ENCODE measurements around the gene UMPS. TPM values are rescaled to one million over a fixed set of nuclear protein-coding genes. Genes with fewer than 3 reads are reported as not detected.

UMPS gene
- total RNA-seq = 10 to 100 TPM; 33.4 to 50.1 TPM

DNA sequence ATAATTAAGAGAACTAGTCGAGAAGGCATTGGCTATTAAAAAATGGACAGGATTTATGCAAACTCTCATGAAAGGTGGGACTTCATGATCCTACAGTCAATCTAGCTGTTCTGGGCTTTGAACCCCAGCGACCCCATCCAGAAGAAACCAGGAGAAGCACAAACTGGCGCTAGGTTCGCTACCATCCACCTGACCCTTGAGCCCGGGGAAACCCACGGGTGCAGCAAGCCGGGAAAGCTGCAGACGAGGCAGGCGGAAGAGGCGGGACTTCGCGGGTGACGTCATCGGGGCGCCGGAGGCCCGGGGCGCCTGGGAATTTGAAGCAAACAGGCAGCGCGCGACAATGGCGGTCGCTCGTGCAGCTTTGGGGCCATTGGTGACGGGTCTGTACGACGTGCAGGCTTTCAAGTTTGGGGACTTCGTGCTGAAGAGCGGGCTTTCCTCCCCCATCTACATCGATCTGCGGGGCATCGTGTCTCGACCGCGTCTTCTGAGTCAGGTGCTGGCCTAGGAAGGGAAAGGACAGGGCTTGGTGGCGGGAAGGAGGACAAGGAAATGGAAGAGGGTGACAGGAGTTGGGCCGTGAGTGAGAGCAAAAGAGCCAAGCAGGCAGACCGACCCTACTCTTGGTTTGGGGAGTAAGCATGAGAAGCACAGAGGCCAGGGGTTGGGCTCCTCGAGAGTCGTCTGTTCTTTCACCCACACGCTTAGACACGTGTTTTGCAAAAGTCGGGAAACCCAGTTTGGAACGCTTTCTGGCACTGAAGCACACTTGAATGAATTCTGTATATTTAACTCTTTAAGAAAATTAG, at the start of gene UMPS:
Gene UMPS, plus strand, starts transcription at position 324 of the 812 bp plus-strand sequence. Its CDS starts 20 bp downstream, at position 344.
- H3K27ac Mint-ChIP-seq = peak within 1 kb of the TSS; percentile 100
- DNase-seq = peak; percentile 95
- H3K9me3 Mint-ChIP-seq (ENCODE audit: low read depth) = no peaks in the 10 kb centered on the region
- H3K4me1 Mint-ChIP-seq = peaks cover 39% of the 10 kb centered on the region
- H3K36me3 Mint-ChIP-seq = peaks cover 11% of the 10 kb centered on the region
- H3K4me3 Mint-ChIP-seq = peak within 1 kb of the TSS; percentile 100
- H3K27me3 Mint-ChIP-seq = peaks cover 17% of the 10 kb centered on the region
- ATAC-seq = peak; percentile 100
- CTCF ChIA-PET = interaction anchor here (1.6 kb wide), 1 partner anchor 171 kb away, joined by 3 read pairs; no protein-coding TSS in a partner anchor

DNA sequence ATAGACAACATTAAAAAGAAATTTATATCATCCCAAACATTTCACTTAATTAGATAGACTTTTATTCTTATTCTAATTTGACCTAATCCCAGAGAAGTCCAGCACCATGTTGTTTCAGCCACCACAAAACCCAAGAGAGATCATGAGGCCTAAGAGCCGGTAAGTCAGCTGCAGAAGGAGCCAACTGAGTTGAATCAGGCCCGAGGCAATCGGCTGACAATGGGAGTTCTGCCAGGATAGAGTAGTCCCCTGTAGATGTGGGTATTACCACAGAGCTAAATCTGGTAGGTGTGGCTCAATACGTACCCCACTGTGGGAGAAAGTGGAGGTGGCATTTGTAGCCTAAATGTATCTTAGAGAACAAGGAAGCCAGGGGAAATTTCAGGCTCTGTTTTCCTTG, 49.7 kb upstream of the UMPS start:
- Mint-ChIP-seq H3K4me3 (no peak overlapping the region), H3K9me3 (ENCODE audit: low read depth) (no peaks in the 10 kb centered on the region), H3K4me1 (no peaks in the 10 kb centered on the region), H3K27me3 (peaks cover 22% of the 10 kb centered on the region), H3K27ac (no peak overlapping the region), H3K36me3 (no peaks in the 10 kb centered on the region)
- CTCF ChIA-PET = interaction anchor here (13.4 kb wide), 1 partner anchor 117 kb away, joined by 178 read pairs; no protein-coding TSS in a partner anchor
- DNase-seq (no peak), ATAC-seq (no peak)

DNA sequence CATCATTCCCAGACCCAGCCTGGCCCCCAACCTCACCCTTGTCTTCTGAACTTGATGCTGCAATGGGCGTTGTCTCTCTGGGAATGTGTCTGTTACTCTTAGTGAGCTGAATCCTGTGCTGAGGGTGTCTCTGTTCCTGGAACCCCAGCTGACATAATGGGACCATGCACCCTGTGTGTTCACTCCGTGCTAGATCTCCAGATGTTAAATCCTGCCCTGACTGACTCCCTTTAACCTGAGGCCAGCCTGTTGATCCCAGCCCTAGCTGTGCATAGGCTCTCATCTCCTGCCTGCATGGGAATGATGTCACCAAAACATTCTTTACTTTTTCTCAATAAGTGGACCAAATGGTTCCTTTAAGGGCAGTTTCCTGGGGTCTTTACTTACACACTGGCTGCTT, 48.0 kb upstream of the UMPS start:
- Mint-ChIP-seq H3K36me3 (no peaks in the 10 kb centered on the region), H3K27me3 (peaks cover 31% of the 10 kb centered on the region), H3K4me3 (no peak overlapping the region), H3K4me1 (no peaks in the 10 kb centered on the region), H3K9me3 (ENCODE audit: low read depth) (no peaks in the 10 kb centered on the region), H3K27ac (no peak overlapping the region)
- CTCF ChIA-PET = interaction anchor here (13.4 kb wide), 1 partner anchor 119 kb away, joined by 178 read pairs; no protein-coding TSS in a partner anchor
- DNase-seq (no peak), ATAC-seq (no peak)

DNA sequence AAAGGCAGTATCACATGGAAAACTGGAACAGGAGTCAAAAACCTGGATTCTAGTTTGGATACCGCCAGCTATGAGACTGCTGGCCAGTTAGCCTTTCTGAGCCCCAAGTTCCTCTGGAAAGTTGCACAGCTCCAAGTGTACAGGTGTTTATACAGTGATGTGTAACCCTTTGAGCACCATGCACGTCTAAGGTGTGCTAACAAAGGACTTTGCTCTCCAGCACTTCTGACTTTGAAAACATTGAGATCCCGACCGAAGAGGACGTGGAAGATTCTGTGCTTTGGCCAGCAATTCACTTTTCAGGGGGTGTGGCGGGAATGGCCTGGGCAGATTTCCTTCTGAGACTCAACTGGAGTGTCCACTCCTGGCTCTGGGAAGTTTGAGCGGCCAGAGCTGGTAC, 45.8 kb upstream of the UMPS start:
- DNase-seq (no peak), ATAC-seq (no peak)
- no peaks in the 10 kb centered on the region for H3K36me3 Mint-ChIP-seq
- H3K27me3 Mint-ChIP-seq = peaks cover 43% of the 10 kb centered on the region
- H3K9me3 Mint-ChIP-seq (ENCODE audit: low read depth) = no peaks in the 10 kb centered on the region
- no peak overlapping the region for H3K4me3 Mint-ChIP-seq
- H3K4me1 Mint-ChIP-seq = peaks cover 3% of the 10 kb centered on the region
- no peak overlapping the region for H3K27ac Mint-ChIP-seq
- CTCF ChIA-PET = interaction anchor here (13.4 kb wide), 1 partner anchor 121 kb away, joined by 178 read pairs; no protein-coding TSS in a partner anchor

DNA sequence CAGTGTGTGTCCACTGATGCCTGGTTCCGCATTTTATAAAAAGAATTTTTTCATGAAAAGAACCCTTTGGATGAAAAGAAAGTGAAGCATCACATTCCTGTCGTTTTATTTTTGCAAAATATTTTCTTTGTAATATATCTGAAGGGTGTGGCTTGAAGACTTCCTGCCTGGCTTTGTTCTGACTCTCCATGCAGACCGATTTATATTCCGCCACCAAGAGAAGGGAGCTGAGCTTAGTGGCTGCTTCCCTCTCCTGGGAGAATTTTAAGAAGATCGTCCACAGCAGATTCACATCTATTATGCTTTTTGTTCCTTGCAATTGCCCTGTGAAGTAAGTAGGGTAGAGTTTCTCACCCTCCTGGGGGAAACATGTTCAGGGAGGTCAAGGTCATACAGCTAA, 45.2 kb upstream of the UMPS start:
- H3K4me1 Mint-ChIP-seq = peaks cover 3% of the 10 kb centered on the region
- ATAC-seq = no peak
- no peak for DNase-seq
- no peaks in the 10 kb centered on the region for H3K9me3 Mint-ChIP-seq (ENCODE audit: low read depth)
- CTCF ChIA-PET = interaction anchor here (13.4 kb wide), 1 partner anchor 122 kb away, joined by 178 read pairs; no protein-coding TSS in a partner anchor
- H3K4me3 Mint-ChIP-seq = no peak overlapping the region
- no peak overlapping the region for H3K27ac Mint-ChIP-seq
- peaks cover 48% of the 10 kb centered on the region for H3K27me3 Mint-ChIP-seq
- H3K36me3 Mint-ChIP-seq = no peaks in the 10 kb centered on the region

DNA sequence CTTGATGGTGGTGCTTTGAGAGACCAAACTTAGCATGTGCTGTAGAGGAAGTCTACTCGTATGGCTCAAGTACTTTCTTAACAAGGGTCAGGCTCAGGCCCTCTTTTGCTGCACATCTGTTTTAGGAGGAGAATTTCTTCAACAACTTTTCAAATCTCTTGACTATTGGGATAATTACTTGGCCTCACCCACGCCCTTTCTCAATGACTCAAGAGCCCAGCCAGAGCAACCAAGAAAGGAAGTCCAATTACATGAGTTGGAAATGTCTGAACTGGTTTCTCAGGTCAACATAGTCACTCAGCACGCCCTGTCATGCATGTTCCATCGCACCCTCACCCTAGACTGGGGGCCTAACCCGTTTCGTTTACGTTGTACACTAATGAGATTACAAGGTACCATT, 44.8 kb upstream of the UMPS start:
- DNase-seq (no peak), ATAC-seq (no peak)
- Mint-ChIP-seq H3K9me3 (ENCODE audit: low read depth) (no peaks in the 10 kb centered on the region), H3K36me3 (no peaks in the 10 kb centered on the region), H3K4me3 (no peak overlapping the region), H3K4me1 (peaks cover 3% of the 10 kb centered on the region), H3K27ac (no peak overlapping the region), H3K27me3 (peaks cover 48% of the 10 kb centered on the region)
- CTCF ChIA-PET = interaction anchor here (13.4 kb wide), 1 partner anchor 122 kb away, joined by 178 read pairs; no protein-coding TSS in a partner anchor

DNA sequence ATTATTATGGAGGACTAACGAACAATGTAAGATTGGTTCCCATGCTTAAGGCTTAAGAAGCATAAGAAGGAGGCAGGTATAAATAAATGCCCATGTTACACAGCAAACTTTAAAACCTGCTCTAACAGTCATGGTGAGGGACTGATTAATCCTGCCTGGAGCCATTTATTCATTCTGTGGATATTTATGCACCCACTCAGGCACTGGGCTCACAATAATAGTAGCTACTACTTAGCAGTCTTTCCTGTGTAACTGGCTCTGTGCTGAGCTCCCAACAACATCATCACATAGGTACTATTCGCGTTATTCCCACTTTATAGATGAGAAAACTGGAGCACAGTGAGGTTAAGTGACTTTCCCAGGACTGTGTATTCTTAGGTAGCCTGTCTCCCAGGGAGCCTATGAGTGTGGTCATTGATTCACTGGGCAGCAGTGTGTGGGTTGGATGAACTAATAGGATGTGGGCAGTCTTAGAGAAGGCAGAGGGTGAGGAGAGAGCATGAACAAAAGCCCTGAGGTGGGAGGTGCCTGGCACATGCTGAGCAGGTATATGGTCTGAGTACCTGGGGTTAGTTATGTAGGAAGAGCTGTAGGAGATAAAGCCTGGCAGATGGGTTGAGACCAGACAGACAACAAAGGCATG, 44.1 kb upstream of the UMPS start:
- no peak overlapping the region for H3K27ac Mint-ChIP-seq
- CTCF ChIA-PET = interaction anchor here (1.4 to 13.4 kb wide), 2 partner anchors 123 to 135 kb away, joined by 3 to 178 read pairs; no protein-coding TSS in a partner anchor
- peaks cover 3% of the 10 kb centered on the region for H3K4me1 Mint-ChIP-seq
- ATAC-seq (no peak), DNase-seq (no peak)
- peaks cover 48% of the 10 kb centered on the region for H3K27me3 Mint-ChIP-seq
- H3K9me3 Mint-ChIP-seq (ENCODE audit: low read depth) = no peaks in the 10 kb centered on the region
- no peaks in the 10 kb centered on the region for H3K36me3 Mint-ChIP-seq
- no peak overlapping the region for H3K4me3 Mint-ChIP-seq

DNA sequence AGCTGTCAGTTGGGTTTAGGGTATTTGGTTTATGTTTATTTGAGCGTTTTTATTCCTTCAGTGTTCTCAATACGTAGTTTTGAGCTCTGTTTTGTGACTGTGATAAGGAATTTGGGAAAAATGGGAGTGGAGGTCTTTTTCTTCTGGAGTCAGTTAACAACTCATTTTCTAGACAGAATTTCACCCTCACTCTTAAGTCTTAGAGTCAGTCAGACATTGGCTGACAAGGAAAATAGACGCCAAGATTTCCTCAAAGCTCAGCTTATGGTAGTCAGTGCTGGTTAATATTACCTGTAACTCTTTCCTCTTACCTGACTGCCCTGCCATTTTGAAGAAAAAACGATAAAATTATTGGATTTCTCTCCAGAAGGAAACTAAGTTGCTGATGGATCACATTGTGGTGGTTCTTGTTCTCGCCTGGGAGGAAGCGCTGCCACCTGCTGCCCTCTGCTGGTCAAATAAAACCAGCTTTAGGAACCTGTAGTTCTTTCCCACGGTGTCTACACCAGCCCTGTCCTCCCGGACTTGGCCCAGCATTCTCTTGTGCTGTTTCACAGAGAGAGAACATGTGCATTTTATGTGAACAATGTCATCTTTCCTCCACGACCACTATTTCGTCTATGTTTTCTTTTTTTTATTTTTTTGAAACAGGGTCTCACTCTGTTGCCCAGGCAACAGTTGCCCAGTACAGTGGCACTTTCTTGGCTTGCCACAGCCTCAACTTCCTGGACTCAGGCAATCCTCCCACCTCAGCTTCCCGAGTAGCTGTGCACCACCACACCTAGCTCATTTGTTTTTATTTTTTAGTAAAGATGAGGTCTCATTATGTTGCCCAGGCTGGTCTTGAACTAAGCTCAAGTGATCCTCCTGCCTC, 41.4 kb upstream of the UMPS start:
- H3K27ac Mint-ChIP-seq = no peak overlapping the region
- ATAC-seq = peak; percentile 82
- CTCF ChIA-PET = interaction anchor here (0.6 to 13.4 kb wide), 25 partner anchors 10 to 213 kb away, joined by 3 to 178 read pairs (median 4); no protein-coding TSS in a partner anchor
- DNase-seq = peak; percentile 81
- H3K27me3 Mint-ChIP-seq = peaks cover 47% of the 10 kb centered on the region
- peaks cover 3% of the 10 kb centered on the region for H3K4me1 Mint-ChIP-seq
- no peak overlapping the region for H3K4me3 Mint-ChIP-seq
- H3K9me3 Mint-ChIP-seq (ENCODE audit: low read depth) = no peaks in the 10 kb centered on the region
- H3K36me3 Mint-ChIP-seq = no peaks in the 10 kb centered on the region

DNA sequence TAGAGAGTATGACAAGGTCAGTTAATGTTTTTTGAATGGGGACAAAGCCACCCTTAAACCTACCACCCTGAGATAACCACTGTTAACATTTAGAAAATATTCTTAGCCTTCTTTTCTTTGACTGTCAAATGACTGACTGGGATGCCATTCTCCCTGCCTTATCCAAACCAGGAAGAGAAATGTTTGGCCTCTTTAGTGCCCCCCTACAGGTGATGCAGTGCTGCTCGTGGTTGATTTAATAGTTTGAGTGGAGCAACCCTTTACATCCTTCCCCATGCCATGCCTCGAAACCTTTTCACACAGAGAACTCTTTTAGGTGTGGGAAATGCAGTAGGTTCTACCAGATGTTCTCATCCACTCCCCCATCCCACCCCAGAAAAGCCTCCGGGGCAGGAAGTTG, 38.7 kb upstream of the UMPS start:
- H3K36me3 Mint-ChIP-seq = no peaks in the 10 kb centered on the region
- DNase-seq (no peak), ATAC-seq (no peak)
- no peak overlapping the region for H3K27ac Mint-ChIP-seq
- H3K4me3 Mint-ChIP-seq = no peak overlapping the region
- no peaks in the 10 kb centered on the region for H3K9me3 Mint-ChIP-seq (ENCODE audit: low read depth)
- H3K4me1 Mint-ChIP-seq = peaks cover 3% of the 10 kb centered on the region
- peaks cover 40% of the 10 kb centered on the region for H3K27me3 Mint-ChIP-seq
- CTCF ChIA-PET = interaction anchor here (13.4 kb wide), 1 partner anchor 128 kb away, joined by 178 read pairs; no protein-coding TSS in a partner anchor

DNA sequence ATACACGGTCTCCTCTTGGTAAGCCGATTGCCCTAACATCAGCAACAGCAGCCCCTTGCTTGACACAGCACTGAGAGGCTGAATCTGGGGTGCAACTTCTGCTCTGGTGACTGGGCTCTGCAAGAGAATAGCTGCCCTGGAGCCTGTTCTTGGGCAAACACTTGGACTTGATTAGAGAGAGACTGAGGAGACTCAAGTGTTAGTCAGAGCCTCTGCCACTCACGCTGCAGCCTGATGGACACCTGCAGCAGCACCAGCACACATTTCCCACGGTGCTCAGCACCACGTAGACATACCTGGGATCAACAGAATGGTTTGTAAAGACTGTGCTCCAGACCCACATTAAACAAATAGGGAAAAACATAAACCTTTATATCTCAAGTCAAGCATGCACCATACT, 35.8 kb upstream of the UMPS start:
- peaks cover 30% of the 10 kb centered on the region for H3K27me3 Mint-ChIP-seq
- DNase-seq = no peak
- H3K4me3 Mint-ChIP-seq = no peak overlapping the region
- no peaks in the 10 kb centered on the region for H3K4me1 Mint-ChIP-seq
- H3K9me3 Mint-ChIP-seq (ENCODE audit: low read depth) = no peaks in the 10 kb centered on the region
- H3K27ac Mint-ChIP-seq = no peak overlapping the region
- CTCF ChIA-PET = no interaction called here
- no peaks in the 10 kb centered on the region for H3K36me3 Mint-ChIP-seq
- ATAC-seq = no peak

DNA sequence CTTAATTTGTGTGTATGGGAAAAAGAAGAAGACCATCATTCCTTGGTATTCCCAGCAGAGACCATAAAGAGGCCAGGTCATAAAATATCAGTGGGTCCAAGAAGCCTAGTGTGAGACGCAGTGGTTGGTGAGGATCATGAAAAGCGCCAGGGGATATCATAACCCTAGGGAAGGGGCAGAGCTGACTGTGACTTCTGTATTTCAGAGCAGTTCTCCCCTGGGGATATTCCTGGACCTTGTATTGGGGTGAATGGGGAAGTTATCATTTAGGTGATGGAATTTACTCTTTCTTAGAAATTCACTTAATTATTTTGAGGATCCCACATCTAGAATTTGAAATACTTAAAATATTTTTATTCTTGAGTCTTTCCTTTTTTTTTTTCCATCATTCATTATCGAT, 34.9 kb upstream of the UMPS start:
- ATAC-seq = no peak
- Mint-ChIP-seq H3K36me3 (no peaks in the 10 kb centered on the region), H3K4me3 (no peak overlapping the region), H3K27me3 (peaks cover 30% of the 10 kb centered on the region), H3K9me3 (ENCODE audit: low read depth) (no peaks in the 10 kb centered on the region), H3K4me1 (no peaks in the 10 kb centered on the region), H3K27ac (no peak overlapping the region)
- CTCF ChIA-PET = no interaction called here
- DNase-seq = no peak

DNA sequence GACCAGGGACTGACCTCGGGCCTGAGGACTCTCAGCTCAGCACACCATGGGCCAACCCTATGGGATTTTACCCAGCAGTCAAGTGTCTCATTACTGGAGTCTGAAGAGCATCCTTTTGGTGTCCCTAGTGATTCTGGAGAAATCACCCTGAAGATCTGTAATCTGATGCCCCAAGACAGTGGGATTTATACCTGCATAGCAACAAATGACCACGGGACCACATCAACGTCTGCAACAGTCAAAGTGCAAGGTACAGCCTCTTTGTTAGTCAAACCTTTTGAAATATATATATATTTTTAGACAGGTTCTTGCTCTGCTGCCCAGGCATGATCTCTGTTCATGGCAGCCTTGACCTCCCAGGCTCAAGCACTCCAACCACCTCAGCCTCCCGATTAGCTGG, 34.2 kb upstream of the UMPS start:
- H3K4me3 Mint-ChIP-seq = no peak overlapping the region
- DNase-seq (no peak), ATAC-seq (no peak)
- H3K27me3 Mint-ChIP-seq = peaks cover 33% of the 10 kb centered on the region
- CTCF ChIA-PET = no interaction called here
- H3K4me1 Mint-ChIP-seq = no peaks in the 10 kb centered on the region
- H3K9me3 Mint-ChIP-seq (ENCODE audit: low read depth) = no peaks in the 10 kb centered on the region
- H3K36me3 Mint-ChIP-seq = no peaks in the 10 kb centered on the region
- H3K27ac Mint-ChIP-seq = no peak overlapping the region

DNA sequence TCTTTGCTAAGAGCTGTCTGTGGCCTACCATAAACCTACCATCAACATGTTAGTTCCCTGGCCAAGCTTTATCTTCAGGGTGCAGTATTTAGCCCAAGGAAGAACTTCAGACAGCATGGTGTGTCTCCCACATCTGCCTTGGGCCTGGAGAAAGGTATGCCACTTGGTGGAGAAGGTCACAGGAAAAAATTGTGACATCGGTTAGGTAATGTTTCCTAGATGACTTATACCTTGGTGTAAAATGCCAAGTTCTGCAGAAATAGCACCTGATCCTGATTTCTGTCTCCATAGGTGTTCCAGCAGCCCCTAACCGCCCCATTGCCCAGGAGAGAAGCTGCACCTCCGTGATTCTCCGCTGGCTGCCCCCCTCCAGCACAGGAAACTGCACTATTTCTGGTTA, 33.0 kb upstream of the UMPS start:
- CTCF ChIA-PET = no interaction called here
- no peaks in the 10 kb centered on the region for H3K4me1 Mint-ChIP-seq
- peaks cover 35% of the 10 kb centered on the region for H3K27me3 Mint-ChIP-seq
- no peaks in the 10 kb centered on the region for H3K36me3 Mint-ChIP-seq
- no peak for DNase-seq
- no peaks in the 10 kb centered on the region for H3K9me3 Mint-ChIP-seq (ENCODE audit: low read depth)
- ATAC-seq = no peak
- H3K4me3 Mint-ChIP-seq = no peak overlapping the region
- no peak overlapping the region for H3K27ac Mint-ChIP-seq

Data from activated CD8-positive, alpha-beta memory T cell treated with anti-CD3 and anti-CD28 coated beads, Interleukin-2, amount 10 ng/mL, durations not matched to agents 7 days and 5 days (primary cell).